K562 (cell line): ENCODE measurements around the gene TFE3. TPM values are rescaled to one million over a fixed set of nuclear protein-coding genes. Genes with fewer than 3 reads are reported as not detected.
A peak's percentile ranks its signal among the peaks of the same experiment; 100 is the strongest.

Experiments
- ATAC-seq: fragments of 200-7000 bp; cut with Tn5 transposase; 3 replicates; pipeline ENCODE4 v1.9.1; 2020; ENCODE audit warnings: moderate library complexity
- BruUV-seq: library from RNA; stranded (reverse); fragments of 400-500 nt; replicated peaks from 2 replicates; lab custom pipeline; 2021; lab: Mats Ljungman, UMichigan
- CTCF ChIA-PET: fragments of 300-600 bp; formaldehyde crosslinking; extraction: SDS; loops from one replicate; lab custom pipeline; 2021; ENCODE audit warnings: low intra/inter-chr PET ratio; lab: Yijun Ruan, JAX
- POLR2A ChIA-PET: fragments of 300-600, 350-650 bp; sonication (Branson Sonifier 250); formaldehyde crosslinking; extraction: SDS; loops from one replicate; lab custom pipeline; 2021; ENCODE audit warnings: antibody characterized with exemption, inconsistent platforms; lab: Yijun Ruan, JAX
- DNase-seq, 4 experiments: peaks; one replicate each; pipeline versions ENCODE4 v3.0.0 to v3.0.0-alpha.2; 2011 to 2018; ENCODE audit warnings: low spot score in 3 of 4, mixed read lengths in 3 of 4; ENCODE audit errors: extremely low read depth in 1 of 4
- FAIRE-seq: peaks from 2 replicates; lab custom pipeline; 2011; peaks lifted over from hg19 to GRCh38; lab: Jason Lieb, UNC
- H2AFZ ChIP-seq: 2 replicates; pipeline ENCODE4 v1.6.0; 2011; ENCODE audit warnings: low read depth, low read length, control low read depth, inconsistent platforms
- H3K27ac ChIP-seq: fragments of 200-600 bp; 3 replicates; pipeline ENCODE4 v1.8.0; 2011; ENCODE audit warnings: low read depth, mild to moderate bottlenecking, control low read depth, inconsistent platforms, low read length, moderate library complexity, mixed read lengths; ENCODE audit errors: extremely low read depth
- H3K27me3 ChIP-seq, 2 experiments: fragments of 300-600 bp in 1 of 2; 2 replicates in 1 of 2; 3 replicates in 1 of 2; pipeline versions ENCODE4 v1.6.0 to v1.8.0; 2011; ENCODE audit warnings: inconsistent platforms in 2 of 2, low read length in 2 of 2, mild to moderate bottlenecking in 1 of 2, mixed read lengths in 1 of 2, moderate library complexity in 1 of 2; ENCODE audit not compliant: control insufficient read depth in 2 of 2, insufficient read depth in 2 of 2
- H3K36me3 ChIP-seq: fragments of 300-600 bp; 3 replicates; pipeline ENCODE4 v1.8.0; 2011; ENCODE audit warnings: mild to moderate bottlenecking, low read length, inconsistent platforms; ENCODE audit not compliant: control insufficient read depth, insufficient read depth
- H3K4me1 ChIP-seq, 2 experiments: fragments of 200-600 bp in 1 of 2; replicated peaks in 1 of 2; 2 replicates in 1 of 2; 3 replicates in 1 of 2; pipeline versions ENCODE4 v1.5.1 to v1.8.0; 2011; ENCODE audit warnings: inconsistent platforms in 2 of 2, low read length in 2 of 2, mild to moderate bottlenecking in 1 of 2, mixed read lengths in 1 of 2, moderate library complexity in 1 of 2; ENCODE audit not compliant: control insufficient read depth in 2 of 2, insufficient read depth in 2 of 2
- H3K4me2 ChIP-seq: 2 replicates; pipeline ENCODE4 v1.6.1; 2011; ENCODE audit warnings: low read length, control low read depth, inconsistent platforms, mixed read lengths; ENCODE audit not compliant: insufficient read depth
- H3K4me3 ChIP-seq: fragments of 200-600 bp; sonication (generic), shearing (Covaris generic); 2 replicates; pipeline ENCODE4 v1.5.1; 2016; ENCODE audit warnings: control low read depth, inconsistent platforms
- H3K79me2 ChIP-seq: fragments of 200-600 bp; 3 replicates; pipeline ENCODE4 v1.8.0; 2011; ENCODE audit warnings: low read length, inconsistent platforms; ENCODE audit not compliant: control insufficient read depth, insufficient read depth
- H3K9ac ChIP-seq, 2 experiments: 2 replicates each; pipeline versions ENCODE4 v1.6.0 to v1.6.1; 2011; ENCODE audit warnings: low read depth in 2 of 2, low read length in 2 of 2, control low read depth in 1 of 2, inconsistent platforms in 1 of 2, mild to moderate bottlenecking in 1 of 2, mixed read lengths in 1 of 2; ENCODE audit not compliant: insufficient read depth in 1 of 2
- H3K9me1 ChIP-seq: one replicate; pipeline ENCODE4 v1.6.0; 2011; ENCODE audit warnings: inconsistent platforms, mild to moderate bottlenecking, low read length, moderate library complexity; ENCODE audit not compliant: control insufficient read depth, insufficient read depth
- H3K9me3 ChIP-seq: replicated peaks from 2 replicates; pipeline ENCODE4 v1.5.1; 2011; ENCODE audit warnings: low read depth, low read length, inconsistent platforms; ENCODE audit not compliant: control insufficient read depth, insufficient read depth
- H4K20me1 ChIP-seq: replicated peaks from 2 replicates; pipeline ENCODE4 v1.6.1; 2011; ENCODE audit warnings: low read length, inconsistent platforms, mixed read lengths; ENCODE audit not compliant: control insufficient read depth, insufficient read depth
- ESRRB ChIP-seq: fragments of 250-450 bp; sonication (Bioruptor Pico); IDR thresholded peaks from 2 replicates; pipeline ENCODE4 v1.5.0; 2020; ENCODE audit warnings: mild to moderate bottlenecking, moderate library complexity, borderline replicate concordance
- FOXJ3 ChIP-seq: sonication (generic); formaldehyde crosslinking; IDR thresholded peaks from 2 replicates; pipeline ENCODE4 v1.4.0; 2020; ENCODE audit warnings: mild to moderate bottlenecking, missing genetic modification reagents
- KAT7 ChIP-seq: sonication (generic); formaldehyde crosslinking; IDR thresholded peaks from 2 replicates; pipeline ENCODE4 v1.8.0; 2022; ENCODE audit warnings: missing genetic modification reagents, mild to moderate bottlenecking, borderline replicate concordance
- MYC ChIP-seq, 2 experiments: fragments of 250-450 bp in 1 of 2; sonication (Bioruptor Pico) in 1 of 2; IDR thresholded peaks; 2 replicates each; pipeline versions ENCODE4 v1.5.1 to v1.6.1; 2012 to 2021; ENCODE audit warnings: low read depth in 2 of 2, borderline replicate concordance in 1 of 2, improper control_type of control experiment in 1 of 2, low read length in 1 of 2, mild to moderate bottlenecking in 1 of 2, moderate library complexity in 1 of 2
- NR2C2 ChIP-seq, 2 experiments: fragments of 200-800 bp in 1 of 2; sonication (Bioruptor generic) in 1 of 2; sonication (generic) in 1 of 2; formaldehyde crosslinking in 1 of 2; IDR thresholded peaks; 2 replicates each; pipeline versions ENCODE4 v1.6.1 to v1.8.0; 2016 to 2022; ENCODE audit warnings: mild to moderate bottlenecking in 1 of 2, missing compliant biosample characterization in 1 of 2, missing genetic modification characterization in 1 of 2, missing genetic modification reagents in 1 of 2
- PHF8 ChIP-seq: fragments of 200-600 bp; sonication (generic); IDR thresholded peaks from 2 replicates; pipeline ENCODE4 v1.6.1; 2012; ENCODE audit warnings: mixed run types, mild to moderate bottlenecking, inconsistent platforms, low read length, moderate library complexity, borderline replicate concordance
- POLR2G ChIP-seq: fragments of 200-400 bp; formaldehyde crosslinking; IDR thresholded peaks from 2 replicates; pipeline ENCODE4 v1.6.1; 2017; ENCODE audit warnings: low read depth, mild to moderate bottlenecking, antibody characterized with exemption, low read length, moderate library complexity
- RBM25 ChIP-seq: fragments of 200-400 bp; formaldehyde crosslinking; IDR thresholded peaks from 2 replicates; pipeline ENCODE4 v1.6.1; 2018; ENCODE audit warnings: low read length, low read depth, moderate library complexity; ENCODE audit not compliant: severe bottlenecking
- RHOXF2B ChIP-seq: fragments of 250-450 bp; sonication (Bioruptor Pico); conservative IDR thresholded peaks from 2 replicates; pipeline ENCODE4 v1.5.1; 2021
- TAF9B ChIP-seq: fragments of 450-650 bp; IDR thresholded peaks from 2 replicates; pipeline ENCODE4 v1.6.1; 2018; ENCODE audit warnings: mild to moderate bottlenecking; ENCODE audit not compliant: partially characterized antibody
- ZKSCAN3 ChIP-seq: fragments of 250-450 bp; sonication (Bioruptor Pico); IDR thresholded peaks from 2 replicates; pipeline ENCODE4 v1.4.0; 2020
- ZNF24 ChIP-seq: fragments of 450-650 bp; IDR thresholded peaks from 2 replicates; pipeline ENCODE4 v1.6.1; 2016
- WGBS: fragments of 100-300 bp; shearing (Covaris generic); methylation state at CpG from one replicate; pipeline ENCODE4 v1.1.6; 2016; ENCODE audit warnings: low coverage, mixed read lengths; ENCODE audit not compliant: insufficient coverage; ENCODE audit errors: missing lambda C conversion rate; 5-methylcytosine and 5-hydroxymethylcytosine counted together
- in situ Hi-C: fragments of 300-500 bp; cut with MboI; formaldehyde crosslinking; loops from 4 replicates; pipeline ENCODE4 v1.15.0; 2018; ENCODE audit warnings: inconsistent platforms, mixed read lengths
- intact Hi-C: fragments of 100-400 bp; cut with micrococcal nuclease; formaldehyde crosslinking; loops from 2 replicates; pipeline ENCODE4 v1.14.2; 2022
- polyA plus RNA-seq, 8 experiments: library from polyadenylated mRNA; depleted of rRNA in 4 of 8; stranded (reverse) in 5 of 8; unstranded in 3 of 8; fragments of >200 nt; fragmentation: Nextera tagmentation in 2 of 8; fragmentation: Illumina TruSeq in 1 of 8; extraction: Ambion mirVana in 2 of 8; extraction: Trizol in 1 of 8; gene quantifications; 2 replicates each; pipeline versions ENCODE4 v1.2.1 to v1.2.3, GENCODE V29; 2011 to 2014; ENCODE audit warnings: inconsistent platforms in 1 of 8, missing spikeins in 1 of 8
- total RNA-seq, 7 experiments: library from RNA; depleted of rRNA in 6 of 7; stranded (reverse); fragments of >200 nt in 6 of 7; fragmentation: Illumina TruSeq in 2 of 7; extraction: Trizol in 2 of 7; gene quantifications; 2 replicates each; pipeline versions ENCODE4 v1.2.1 to v1.2.3, GENCODE V29; 2011 to 2021; ENCODE audit warnings: low replicate concordance in 1 of 7
- TF ChIP-seq, protein P1 (sequence below): fragments of 250-450 bp; sonication (Bioruptor Pico); IDR thresholded peaks from 2 replicates; pipeline ENCODE4 v1.8.0; 2022; ENCODE audit warnings: inconsistent platforms
- TF ChIP-seq, protein P2 (sequence below), 2 experiments: fragments of 450-650 bp; IDR thresholded peaks; 2 replicates each; pipeline ENCODE4 v1.6.1; 2016
- TF ChIP-seq, protein P3 (sequence below): sonication (generic); formaldehyde crosslinking; IDR thresholded peaks from 2 replicates; pipeline ENCODE4 v1.8.0; 2022; ENCODE audit warnings: missing genetic modification reagents, mild to moderate bottlenecking, moderate library complexity, borderline replicate concordance

Gene TFE3
- total and polyA plus RNA-seq, 9 of the 15 experiments (the other 6 are each of a cell fraction or from before 2014, with no cell fraction given): 1.9 to 20.3 (median 11.9) TPM

DNA sequence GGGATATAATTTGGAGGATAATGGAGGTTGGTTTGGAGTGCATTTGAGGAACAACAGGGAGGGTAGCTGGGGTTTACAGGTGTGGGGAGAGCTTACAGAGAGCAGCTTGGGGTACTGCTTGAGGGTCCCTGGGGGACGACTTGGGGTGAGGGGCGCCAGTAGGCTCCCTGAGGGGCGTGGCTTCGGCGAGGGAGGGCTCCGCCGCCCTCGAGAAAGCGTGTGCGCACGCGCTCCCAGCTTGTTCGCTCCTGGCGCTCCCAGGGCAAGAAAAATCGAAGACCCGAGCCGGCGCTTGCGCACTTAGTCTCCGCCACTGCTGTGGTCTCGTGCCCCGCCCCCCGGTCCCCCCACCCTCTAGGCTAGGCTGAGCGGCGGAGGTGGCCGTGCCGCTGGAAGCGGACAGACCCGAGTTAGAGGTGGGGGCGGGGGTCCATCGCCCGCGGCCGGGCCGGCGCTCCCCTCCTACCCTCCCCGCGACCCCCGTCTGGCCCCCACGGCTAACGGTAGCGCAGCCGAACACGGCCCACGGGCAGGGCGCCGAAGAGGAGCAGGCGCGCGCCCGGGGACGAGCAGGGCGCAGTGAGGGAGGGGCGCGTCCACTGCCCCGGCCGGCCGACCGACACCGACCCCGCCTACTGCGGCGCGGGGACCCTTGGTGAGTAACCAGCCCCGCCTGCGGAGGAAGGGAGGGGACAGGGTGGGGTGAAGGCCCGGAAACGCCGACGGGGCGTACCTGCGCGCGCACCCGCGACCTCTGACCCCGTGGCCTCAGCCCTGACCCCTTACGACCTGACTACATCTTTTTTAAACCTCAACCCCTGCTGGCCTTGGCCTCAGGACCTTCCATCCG, 10.3 kb upstream of the TFE3 start (continued):
- TF ChIP-seq POLR2G (peak; percentile 71), ZKSCAN3 (CRISPR knock-in tag) (no peak), NR2C2 (CRISPR knock-in tag; IDR thresholded peaks at IDR 0.05) (peak; percentile 92), NR2C2 (tag; IDR thresholded peaks at IDR 0.05) (peak; percentile 96), ESRRB (CRISPR knock-in tag) (no peak), PHF8 (peak; percentile 33; the same call in 1 of the 2 replicates)

DNA sequence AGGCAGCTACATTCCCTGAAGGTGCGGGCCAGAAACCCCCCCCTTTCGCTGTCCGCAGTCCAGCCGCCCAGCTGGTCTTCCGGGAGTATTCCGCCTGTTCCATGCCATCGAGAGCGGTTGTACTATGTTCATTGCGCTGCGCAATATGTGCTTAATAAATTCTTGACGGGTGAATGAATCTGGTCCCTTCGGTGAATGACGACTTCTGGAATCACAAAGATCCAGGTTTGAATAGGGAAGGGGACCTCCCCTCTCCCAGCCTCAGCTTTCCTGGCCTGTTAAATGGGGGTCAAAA, 777 bp upstream of the TFE3 start:
- POLR2A ChIA-PET: interaction anchor here (0.8 to 1.4 kb wide), 4 partner anchors 9 to 86 kb away, joined by 3 to 5 read pairs (median 4); partner anchors contain the start of gene OTUD5
- Histone ChIP-seq H3K27ac (peak overlapping the region; percentile 82), H4K20me1 (no peaks in the 10 kb centered on the region), H3K4me2 (peak overlapping the region; percentile 86), H3K9me3 (no peaks in the 10 kb centered on the region), H3K4me1 (peaks cover 36 to 39% of the 10 kb centered on the region in 2 experiments; a peak in 4 of 5 replicates), H3K79me2 (peaks cover 36% of the 10 kb centered on the region), H3K9ac (peak overlapping the region; percentile 65 to 85), H3K36me3 (peaks cover 10% of the 10 kb centered on the region; the same call in 2 of the 3 replicates), H3K27me3 (no peaks in the 10 kb centered on the region), H3K9me1 (no peaks in the 10 kb centered on the region), H3K4me3 (peak overlapping the region; percentile 37), H2AFZ (peak overlapping the region; percentile 93)
- CTCF ChIA-PET: no interaction called here
- 15% methylated on average over 13 of the region's 13 CpGs for WGBS
- intact Hi-C loops (loop anchor here (1.0 to 5.0 kb wide), 8 partner anchors 42 to 413 kb away; partner anchors contain the start of gene GRIPAP1), in situ Hi-C loops (no loop called here)
- BruUV-seq: no TSS peak
- DNase-seq: no peak
- no peak for ATAC-seq
- FAIRE-seq: no peak
- TF ChIP-seq FOXJ3 (CRISPR knock-in tag) (no peak), MYC (IDR thresholded peaks at IDR 0.05; ENCODE audit: low read depth, low read length) (no peak), MYC (CRISPR knock-in tag; IDR thresholded peaks at IDR 0.05; ENCODE audit: borderline replicate concordance, low read depth) (no peak), RBM25 (no peak), KAT7 (CRISPR knock-in tag) (no peak), TAF9B (no peak), RHOXF2B (CRISPR knock-in tag) (no peak), ZNF24 (peak; percentile 18; the same call in 1 of the 2 replicates)
- TF ChIP-seq, protein P1, sequence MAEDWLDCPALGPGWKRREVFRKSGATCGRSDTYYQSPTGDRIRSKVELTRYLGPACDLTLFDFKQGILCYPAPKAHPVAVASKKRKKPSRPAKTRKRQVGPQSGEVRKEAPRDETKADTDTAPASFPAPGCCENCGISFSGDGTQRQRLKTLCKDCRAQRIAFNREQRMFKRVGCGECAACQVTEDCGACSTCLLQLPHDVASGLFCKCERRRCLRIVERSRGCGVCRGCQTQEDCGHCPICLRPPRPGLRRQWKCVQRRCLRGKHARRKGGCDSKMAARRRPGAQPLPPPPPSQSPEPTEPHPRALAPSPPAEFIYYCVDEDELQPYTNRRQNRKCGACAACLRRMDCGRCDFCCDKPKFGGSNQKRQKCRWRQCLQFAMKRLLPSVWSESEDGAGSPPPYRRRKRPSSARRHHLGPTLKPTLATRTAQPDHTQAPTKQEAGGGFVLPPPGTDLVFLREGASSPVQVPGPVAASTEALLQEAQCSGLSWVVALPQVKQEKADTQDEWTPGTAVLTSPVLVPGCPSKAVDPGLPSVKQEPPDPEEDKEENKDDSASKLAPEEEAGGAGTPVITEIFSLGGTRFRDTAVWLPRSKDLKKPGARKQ (CRISPR knock-in tag): peak; percentile 46; the same call in 1 of the 2 replicates
- TF ChIP-seq, protein P2, sequence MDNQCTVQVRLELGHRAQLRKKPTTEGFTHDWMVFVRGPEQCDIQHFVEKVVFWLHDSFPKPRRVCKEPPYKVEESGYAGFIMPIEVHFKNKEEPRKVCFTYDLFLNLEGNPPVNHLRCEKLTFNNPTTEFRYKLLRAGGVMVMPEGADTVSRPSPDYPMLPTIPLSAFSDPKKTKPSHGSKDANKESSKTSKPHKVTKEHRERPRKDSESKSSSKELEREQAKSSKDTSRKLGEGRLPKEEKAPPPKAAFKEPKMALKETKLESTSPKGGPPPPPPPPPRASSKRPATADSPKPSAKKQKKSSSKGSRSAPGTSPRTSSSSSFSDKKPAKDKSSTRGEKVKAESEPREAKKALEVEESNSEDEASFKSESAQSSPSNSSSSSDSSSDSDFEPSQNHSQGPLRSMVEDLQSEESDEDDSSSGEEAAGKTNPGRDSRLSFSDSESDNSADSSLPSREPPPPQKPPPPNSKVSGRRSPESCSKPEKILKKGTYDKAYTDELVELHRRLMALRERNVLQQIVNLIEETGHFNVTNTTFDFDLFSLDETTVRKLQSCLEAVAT (IDR thresholded peaks at IDR 0.05): 0 out of 4 replicates have a peak, but pooled peaks of 1 of the 2 experiments have one; percentile 42
- TF ChIP-seq, protein P3, sequence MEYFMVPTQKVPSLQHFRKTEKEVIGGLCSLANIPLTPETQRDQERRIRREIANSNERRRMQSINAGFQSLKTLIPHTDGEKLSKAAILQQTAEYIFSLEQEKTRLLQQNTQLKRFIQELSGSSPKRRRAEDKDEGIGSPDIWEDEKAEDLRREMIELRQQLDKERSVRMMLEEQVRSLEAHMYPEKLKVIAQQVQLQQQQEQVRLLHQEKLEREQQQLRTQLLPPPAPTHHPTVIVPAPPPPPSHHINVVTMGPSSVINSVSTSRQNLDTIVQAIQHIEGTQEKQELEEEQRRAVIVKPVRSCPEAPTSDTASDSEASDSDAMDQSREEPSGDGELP (CRISPR knock-in tag): peak; percentile 60; the same call in 1 of the 2 replicates
